SH-SY5Y (cell line): ENCODE data around the gene SPATA32.

ENCODE experiments used
- GATA2 ChIP-seq: IDR thresholded peaks from 2 replicates; pipeline ENCODE4 v1.6.1; 2011; ENCODE audit warnings: mild to moderate bottlenecking, low read depth, low read length
- GATA3 ChIP-seq: IDR thresholded peaks from 2 replicates; pipeline ENCODE4 v1.6.1; 2011; ENCODE audit warnings: low read depth, mild to moderate bottlenecking, low read length, moderate library complexity

- TF ChIP-seq GATA2 (no peak), GATA3 (no peak)
Observed at GRCh38 chr17:45274033-45274432, 12.1 kb upstream of the SPATA32 start.
